ENCODE measurements around the gene ERF. TPM values are rescaled to one million over a fixed set of nuclear protein-coding genes. Genes with fewer than 3 reads are reported as not detected.

ERF gene
- total and polyA plus RNA-seq, 2 donors (not counting 3 experiments of a cell fraction or from before 2014, with no cell fraction given) = 102 to 117 TPM

DNA sequence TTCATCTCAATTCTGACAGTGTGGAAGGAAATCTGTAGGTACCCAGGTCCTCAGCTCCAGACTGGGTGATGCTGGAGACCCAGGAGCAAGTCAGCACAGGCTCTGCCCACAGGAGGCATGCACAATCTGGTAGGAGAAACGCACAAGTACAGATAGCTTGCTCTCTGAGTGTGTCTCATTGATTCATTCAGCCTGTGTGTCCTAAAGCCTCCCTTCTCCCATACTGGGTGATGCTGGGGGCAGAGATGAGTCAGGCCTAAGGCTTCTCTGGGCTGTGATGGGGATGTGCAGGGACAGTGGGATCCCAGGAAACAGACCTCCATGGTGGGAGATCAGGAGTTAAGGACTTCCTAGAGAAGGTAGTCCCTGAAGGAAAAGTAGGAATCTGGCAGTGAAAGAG, 28.0 kb downstream of the ERF start:
- Histone ChIP-seq H3K4me1 (ENCODE audit: control insufficient read depth, extremely low read depth, insufficient read depth, low read length) (no peaks in the 10 kb centered on the region), H3K9me3 (replicated peaks; ENCODE audit: control insufficient read depth, insufficient read depth, low read length) (no peaks in the 10 kb centered on the region), H3K4me3 (replicated peaks in 1 of 3; ENCODE audit: insufficient read depth in 1 of 3, low read depth in 1 of 3, low read length in 3 of 3) (no peak overlapping the region), H3K27me3 (ENCODE audit: control insufficient read depth in 2 of 2, insufficient read depth in 2 of 2, low read length in 2 of 2) (no peaks in the 10 kb centered on the region), H2AFZ (ENCODE audit: low read depth, low read length) (no peak overlapping the region), H3K79me2 (ENCODE audit: control insufficient read depth, insufficient read depth, low read length) (peaks cover 37% of the 10 kb centered on the region), H3K4me2 (ENCODE audit: insufficient read depth, low read length) (no peak overlapping the region), H3K9ac (replicated peaks; ENCODE audit: extremely low read depth, insufficient read depth, low read length) (no peak overlapping the region), H3K27ac (ENCODE audit: insufficient read depth, low read depth, low read length) (no peak overlapping the region), H3K9me1 (replicated peaks; ENCODE audit: control insufficient read depth, extremely low read depth, insufficient read depth, low read length) (no peaks in the 10 kb centered on the region), H4K20me1 (replicated peaks; ENCODE audit: control insufficient read depth, extremely low read depth, insufficient read depth, low read length) (no peaks in the 10 kb centered on the region), H3K36me3 (ENCODE audit: control insufficient read depth in 2 of 2, extremely low read depth in 1 of 2, insufficient read depth in 2 of 2, low read length in 2 of 2) (peaks cover 21 to 40% of the 10 kb centered on the region in 2 experiments)
- FAIRE-seq (no peak), DNase-seq (ENCODE audit: low read depth, low spot score) (no peak)
- TF ChIP-seq MYC (IDR thresholded peaks at IDR 0.05; ENCODE audit: low read depth, low read length) (no peak), CTCF (IDR thresholded peaks at IDR 0.05; ENCODE audit: extremely low read depth in 1 of 2, insufficient read depth in 1 of 2, low read depth in 1 of 2, low read length in 2 of 2) (no peak), POLR2A (IDR thresholded peaks at IDR 0.05; ENCODE audit: low read depth, low read length) (no peak), GATA2 (IDR thresholded peaks at IDR 0.05; ENCODE audit: insufficient read depth, insufficient read length, low read depth, low read length) (no peak), JUN (IDR thresholded peaks at IDR 0.05; ENCODE audit: borderline replicate concordance, insufficient read depth, insufficient read length, low read depth) (no peak), POLR2AphosphoS5 (IDR thresholded peaks at IDR 0.05; ENCODE audit: insufficient read depth, low read depth, low read length) (no peak), FOS (IDR thresholded peaks at IDR 0.05; ENCODE audit: borderline replicate concordance, insufficient read depth, low read length) (no peak), EZH2 (IDR thresholded peaks at IDR 0.05; ENCODE audit: borderline replicate concordance, low read depth, low read length, severe bottlenecking) (no peak), MAX (IDR thresholded peaks at IDR 0.05; ENCODE audit: insufficient read depth, insufficient read length) (no peak)
- POLR2A ChIA-PET = no interaction called here
- CTCF ChIA-PET = interaction anchor here (1.4 kb wide), 1 partner anchor 16 kb away, joined by 3 read pairs; no protein-coding TSS in a partner anchor
- dilution Hi-C loops (cut with MboI; ENCODE audit: extremely low pct_ligation_motif_present, low sequenced_read_pairs) (no loop called here), intact Hi-C loops (cut with micrococcal nuclease) (no loop called here)
- BruUV-seq (replicated peaks) = no TSS peak
